HCT116 (cell line): ENCODE measurements around the gene IRX2. TPM values are rescaled to one million over a fixed set of nuclear protein-coding genes. Genes with fewer than 3 reads are reported as not detected.

Source experiments
- ATAC-seq: fragments of 200-7000 bp; cut with Tn5 transposase; 2 replicates; pipeline ENCODE4 v1.9.1; 2020; ENCODE audit warnings: mild to moderate bottlenecking, moderate library complexity
- BruUV-seq: library from RNA; stranded (reverse); fragments of 400-500 nt; replicated peaks from 2 replicates; lab custom pipeline; 2021; lab: Mats Ljungman, UMichigan
- CTCF ChIA-PET: fragments of 300-600 bp; sonication (Branson Sonifier 250); formaldehyde crosslinking; loops from one replicate; lab custom pipeline; 2021; ENCODE audit warnings: antibody characterized with exemption; lab: Charles Lee
- POLR2A ChIA-PET: fragments of 300-600, 350-600 bp; sonication (Branson Sonifier 250); formaldehyde crosslinking; loops from one replicate; lab custom pipeline; 2021; ENCODE audit warnings: antibody characterized with exemption; lab: Charles Lee
- RAD21 ChIA-PET, 2 experiments: fragments of 300-600 bp; sonication (Branson Sonifier 250); formaldehyde crosslinking; loops; one replicate each; lab custom pipeline; 2023; ENCODE audit warnings: low total read pairs in 2 of 2; ENCODE audit not compliant: uncharacterized antibody in 2 of 2, unreplicated experiment in 2 of 2, low non-redundant PET in 1 of 2; lab: Charles Lee
- DNase-seq: peaks from one replicate; pipeline ENCODE4 v3.0.0-alpha.2; 2010; ENCODE audit warnings: low read depth, low spot score
- H2AFZ ChIP-seq: fragments of 200-600 bp; shearing (Covaris generic), sonication (generic); 2 replicates; pipeline ENCODE4 v1.6.1; 2017; ENCODE audit warnings: low read depth, mixed run types, mixed read lengths, antibody characterized with exemption, low read length; ENCODE audit not compliant: poor library complexity, severe bottlenecking
- H3K27ac ChIP-seq: 2 replicates; pipeline ENCODE4 v1.5.1; 2012; ENCODE audit warnings: low read depth, low read length
- H3K27me3 ChIP-seq: fragments of 200-600 bp; sonication (generic); 2 replicates; pipeline ENCODE4 v1.6.1; 2016; ENCODE audit warnings: mixed run types, low read length, mixed read lengths; ENCODE audit not compliant: insufficient read depth
- H3K36me3 ChIP-seq, 2 experiments: fragments of 200-500 bp in 1 of 2; fragments of 200-600 bp in 1 of 2; sonication (Bioruptor generic) in 1 of 2; sonication (generic) in 1 of 2; 2 replicates each; pipeline versions ENCODE4 v1.5.1 to v1.6.1; 2014 to 2016; ENCODE audit warnings: low read length in 2 of 2, inconsistent platforms in 1 of 2, mixed read lengths in 1 of 2, mixed run types in 1 of 2; ENCODE audit not compliant: insufficient read depth in 2 of 2, control insufficient read depth in 1 of 2
- H3K4me1 ChIP-seq, 2 experiments: fragments of 200-600 bp in 1 of 2; sonication (generic) in 1 of 2; 2 replicates each; pipeline versions ENCODE4 v1.5.1 to v1.6.1; 2012 to 2017; ENCODE audit warnings: low read length in 2 of 2, inconsistent platforms in 1 of 2, mild to moderate bottlenecking in 1 of 2, mixed read lengths in 1 of 2, mixed run types in 1 of 2, moderate library complexity in 1 of 2; ENCODE audit not compliant: insufficient read depth in 2 of 2, control insufficient read depth in 1 of 2
- H3K4me2 ChIP-seq: fragments of 200-600 bp; sonication (generic); 2 replicates; pipeline ENCODE4 v1.6.1; 2017; ENCODE audit warnings: mixed run types, low read length, mixed read lengths
- H3K4me3 ChIP-seq, 2 experiments: fragments of 200-600 bp in 1 of 2; sonication (generic) in 1 of 2; replicated peaks in 1 of 2; 2 replicates each; pipeline ENCODE4 v1.5.1; 2011 to 2016; ENCODE audit warnings: low read length in 2 of 2, control low read depth in 1 of 2, low read depth in 1 of 2, mild to moderate bottlenecking in 1 of 2, mixed read lengths in 1 of 2, mixed run types in 1 of 2
- H3K79me2 ChIP-seq: fragments of 200-600 bp; sonication (generic); 2 replicates; pipeline ENCODE4 v1.6.1; 2017; ENCODE audit warnings: mild to moderate bottlenecking, mixed run types, low read length, moderate library complexity, mixed read lengths; ENCODE audit not compliant: insufficient read depth
- H3K9ac ChIP-seq: fragments of 200-600 bp; sonication (generic); 2 replicates; pipeline ENCODE4 v1.6.1; 2016; ENCODE audit warnings: low read length, mixed read lengths
- H3K9me2 ChIP-seq: fragments of 200-600 bp; sonication (generic), shearing (Covaris generic); 2 replicates; pipeline ENCODE4 v1.6.1; 2017; ENCODE audit warnings: mixed run types, mild to moderate bottlenecking, moderate library complexity; ENCODE audit not compliant: insufficient read depth
- H3K9me3 ChIP-seq, 2 experiments: fragments of 200-500 bp in 1 of 2; fragments of 200-600 bp in 1 of 2; sonication (Bioruptor generic) in 1 of 2; sonication (generic) in 1 of 2; 2 replicates each; pipeline ENCODE4 v1.6.1; 2014 to 2017; ENCODE audit warnings: low read length in 2 of 2, mixed read lengths in 2 of 2, inconsistent platforms in 1 of 2, low read depth in 1 of 2, mild to moderate bottlenecking in 1 of 2, mixed run types in 1 of 2, moderate library complexity in 1 of 2; ENCODE audit not compliant: control insufficient read depth in 1 of 2, insufficient read depth in 1 of 2
- H4K20me1 ChIP-seq: fragments of 200-600 bp; sonication (generic), shearing (Covaris generic); 2 replicates; pipeline ENCODE4 v1.6.1; 2017; ENCODE audit warnings: mixed run types, mild to moderate bottlenecking, moderate library complexity; ENCODE audit not compliant: insufficient read depth
- CBX3 ChIP-seq: IDR thresholded peaks from 2 replicates; pipeline ENCODE4 v1.6.1; 2012; ENCODE audit warnings: low read depth
- CTCF ChIP-seq, 3 experiments: fragments of 200-600 bp in 1 of 3; sonication (generic) in 1 of 3; IDR thresholded peaks in 2 of 3; conservative IDR thresholded peaks in 1 of 3; 2 replicates each; pipeline ENCODE4 v1.5.1; 2012 to 2017; ENCODE audit warnings: low read depth in 2 of 3, low read length in 2 of 3, antibody characterized with exemption in 1 of 3, borderline replicate concordance in 1 of 3, control low read depth in 1 of 3, mild to moderate bottlenecking in 1 of 3, mixed read lengths in 1 of 3, mixed run types in 1 of 3, moderate library complexity in 1 of 3; ENCODE audit not compliant: insufficient read depth in 1 of 3
- FOSL1 ChIP-seq: IDR thresholded peaks from 2 replicates; pipeline ENCODE4 v1.6.1; 2012; ENCODE audit warnings: low read depth
- JUND ChIP-seq: IDR thresholded peaks from 2 replicates; pipeline ENCODE4 v1.6.1; 2012
- MAX ChIP-seq: IDR thresholded peaks from 2 replicates; pipeline ENCODE4 v1.6.1; 2012
- REST ChIP-seq: IDR thresholded peaks from 2 replicates; pipeline ENCODE4 v1.6.1; 2012; ENCODE audit warnings: low read depth
- SIN3A ChIP-seq: IDR thresholded peaks from 2 replicates; pipeline ENCODE4 v1.6.1; 2012; ENCODE audit warnings: low read depth
- TCF7L2 ChIP-seq: IDR thresholded peaks from 2 replicates; pipeline ENCODE4 v1.7.0; 2011; ENCODE audit warnings: borderline replicate concordance, inconsistent platforms; ENCODE audit not compliant: insufficient read depth, insufficient read length; ENCODE audit errors: extremely low read depth
- YY1 ChIP-seq: IDR thresholded peaks from 2 replicates; pipeline ENCODE4 v1.6.1; 2011; ENCODE audit warnings: low read length, low read depth, moderate library complexity, mild to moderate bottlenecking; ENCODE audit not compliant: insufficient replicate concordance; ENCODE audit errors: extremely low read depth
- ZNF274 ChIP-seq: fragments of 200-500 bp; sonication (Bioruptor generic); IDR thresholded peaks from 2 replicates; pipeline ENCODE4 v1.6.1; 2014; ENCODE audit warnings: mild to moderate bottlenecking, low read depth, low read length, inconsistent platforms
- intact Hi-C: fragments of 100-400 bp; cut with micrococcal nuclease; formaldehyde crosslinking; loops from 2 replicates; pipeline ENCODE4 v1.10.0; 2022
- total RNA-seq: library from RNA; stranded (reverse); gene quantifications from one replicate; pipeline ENCODE4 v1.2.1, GENCODE V29; 2021; ENCODE audit not compliant: unreplicated experiment

IRX2 gene
- total RNA-seq, 1 experiment from 2014 or later, result not detected

GRCh38 chr5:2747363-2748162, 3.9 kb downstream of the IRX2 start:
- Histone ChIP-seq H3K4me1 (no peaks in the 10 kb centered on the region), H2AFZ (no peak overlapping the region), H3K4me3 (no peak overlapping the region), H3K4me2 (no peak overlapping the region), H3K9ac (no peak overlapping the region), H3K9me2 (no peaks in the 10 kb centered on the region), H3K27ac (no peak overlapping the region), H3K9me3 (peaks cover 5 to 17% of the 10 kb centered on the region in 2 experiments; a peak in 2 of 4 replicates), H4K20me1 (no peaks in the 10 kb centered on the region), H3K79me2 (no peaks in the 10 kb centered on the region), H3K36me3 (no peaks in the 10 kb centered on the region), H3K27me3 (no peaks in the 10 kb centered on the region)
- POLR2A ChIA-PET, result no interaction called here
- ATAC-seq, result no peak
- intact Hi-C loops, result no loop called here
- no TSS peak for BruUV-seq
- TF ChIP-seq REST (no peak), SIN3A (no peak)
- TF ChIP-seq, all 23 proteins: peak for 0
- RAD21 ChIA-PET, result no interaction called here
- DNase-seq, result no peak
- CTCF ChIA-PET, result no interaction called here

GRCh38 chr5:2746561-2747032, 4.9 kb downstream of the IRX2 start:
- BruUV-seq, result no TSS peak
- no peaks in the 10 kb centered on the region for H4K20me1 ChIP-seq
- no peak overlapping the region for H3K4me2 ChIP-seq
- no peaks in the 10 kb centered on the region for H3K79me2 ChIP-seq
- ATAC-seq (no peak), DNase-seq (no peak)
- no peak overlapping the region for H2AFZ ChIP-seq
- no peaks in the 10 kb centered on the region for H3K36me3 ChIP-seq
- RAD21 ChIA-PET, result no interaction called here
- CTCF ChIA-PET, result no interaction called here
- POLR2A ChIA-PET, result no interaction called here
- peaks cover 5 to 15% of the 10 kb centered on the region in 2 experiments; a peak in 2 of 4 replicates for H3K9me3 ChIP-seq
- no peaks in the 10 kb centered on the region for H3K4me1 ChIP-seq
- no peak for TF ChIP-seq TCF7L2
- TF ChIP-seq ZNF274, result no peak
- no peak for TF ChIP-seq CTCF (IDR thresholded peaks at IDR 0.05 in 2 of 3, conservative IDR thresholded peaks at IDR 0.05 in 1 of 3; ENCODE audit: borderline replicate concordance in 1 of 3, insufficient read depth in 1 of 3, low read depth in 2 of 3, low read length in 2 of 3)
- no peak for TF ChIP-seq JUND
- no peak for TF ChIP-seq MAX
- TF ChIP-seq YY1, result no peak
- no peak for TF ChIP-seq FOSL1
- TF ChIP-seq CBX3, result no peak
- H3K9ac ChIP-seq, result no peak overlapping the region
- H3K27ac ChIP-seq, result no peak overlapping the region
- no peaks in the 10 kb centered on the region for H3K27me3 ChIP-seq
- H3K4me3 ChIP-seq, result no peak overlapping the region
- intact Hi-C loops, result no loop called here
- H3K9me2 ChIP-seq, result no peaks in the 10 kb centered on the region
